Activated CD8-positive, alpha-beta memory T cell treated with anti-CD3 and anti-CD28 coated beads for 48 hours (primary cell): ENCODE data around the gene SLC32A1.

ENCODE experiments used
- DNase-seq, 3 experiments: peaks; one replicate each; pipeline ENCODE4 v3.0.0-alpha.2; 2020; ENCODE audit warnings: low read depth in 2 of 3, low spot score in 2 of 3

Gene SLC32A1

GRCh38 chr20:38723848-38724625 is at the start of gene SLC32A1:
SLC32A1 (plus strand) TSS chr20:38724486; CDS start chr20:38724725, 239 bp downstream.
- no peak for DNase-seq

DNA sequence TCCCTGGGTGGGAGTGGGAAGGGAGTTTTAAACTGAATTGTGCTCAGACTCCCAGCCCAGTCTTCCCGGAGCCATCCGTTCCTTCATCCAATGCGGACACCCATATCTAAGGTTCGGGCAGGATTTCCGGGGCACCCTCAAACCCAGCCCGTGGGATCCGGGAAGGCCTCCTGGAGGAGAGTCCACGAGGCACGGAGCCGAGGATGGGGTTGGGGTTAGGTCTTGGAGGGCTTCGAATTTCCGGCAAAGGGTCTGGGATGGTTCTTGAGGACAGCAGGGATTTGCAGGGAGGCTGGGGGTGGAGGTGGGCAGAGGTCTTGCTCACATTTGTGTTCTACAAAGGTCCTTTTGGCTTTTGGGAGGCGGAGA is 49.5 kb upstream of the SLC32A1 start:
- DNase-seq: no peak

DNA sequence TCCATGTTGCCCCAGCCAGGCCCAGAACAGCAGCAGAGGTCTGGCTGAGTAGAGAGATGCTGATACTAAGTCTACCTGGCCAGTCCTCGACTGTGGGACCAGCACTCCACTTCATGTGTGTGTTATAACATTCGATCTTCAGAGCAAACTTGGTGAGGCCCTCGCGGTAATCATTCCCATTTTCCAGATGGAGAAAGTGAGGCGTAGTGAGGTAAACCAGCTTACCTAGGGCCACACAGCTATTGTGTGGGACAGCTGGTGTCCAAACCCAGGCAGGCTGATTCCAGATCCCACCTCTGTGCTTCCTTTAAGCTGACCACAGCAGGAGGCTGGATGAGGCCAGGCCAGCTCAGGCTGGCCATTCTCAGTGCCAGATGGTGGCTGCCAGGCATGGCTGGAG is 47.7 kb upstream of the SLC32A1 start:
- no peak for DNase-seq

GRCh38 chr20:38680500-38681306 is 43.6 kb upstream of the SLC32A1 start:
- DNase-seq: no peak

GRCh38 chr20:38685271-38685670 is 39.0 kb upstream of the SLC32A1 start:
- no peak for DNase-seq

- no peak for DNase-seq
Observed at GRCh38 chr20:38685853-38686473, 38.3 kb upstream of the SLC32A1 start.

GRCh38 chr20:38692436-38693411 is 31.6 kb upstream of the SLC32A1 start:
- DNase-seq: no peak

- no peak for DNase-seq
Observed at GRCh38 chr20:38697306-38697705, 27.0 kb upstream of the SLC32A1 start.

GRCh38 chr20:38698541-38698940 is 25.7 kb upstream of the SLC32A1 start:
- DNase-seq: no peak

DNA sequence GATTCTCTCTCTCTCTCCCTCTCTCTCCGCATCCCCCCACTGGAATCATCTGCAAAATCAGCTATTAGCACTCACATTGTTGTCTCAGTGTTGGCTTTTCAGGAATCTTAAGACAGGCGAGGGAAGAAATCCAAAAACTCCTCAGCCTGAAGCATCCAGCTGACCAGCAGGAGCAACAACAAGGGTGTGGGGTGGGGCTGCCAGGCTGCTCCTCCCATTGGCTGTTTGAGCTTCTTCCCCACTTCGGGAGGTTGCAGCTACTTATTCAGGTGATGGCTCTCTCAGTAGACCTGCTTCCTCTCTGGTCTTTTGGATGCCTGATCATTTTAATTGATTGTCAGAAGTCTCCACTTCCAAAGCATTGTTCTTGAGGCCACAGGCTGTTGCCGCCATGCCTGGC is 24.1 kb upstream of the SLC32A1 start:
- DNase-seq: no peak

DNA sequence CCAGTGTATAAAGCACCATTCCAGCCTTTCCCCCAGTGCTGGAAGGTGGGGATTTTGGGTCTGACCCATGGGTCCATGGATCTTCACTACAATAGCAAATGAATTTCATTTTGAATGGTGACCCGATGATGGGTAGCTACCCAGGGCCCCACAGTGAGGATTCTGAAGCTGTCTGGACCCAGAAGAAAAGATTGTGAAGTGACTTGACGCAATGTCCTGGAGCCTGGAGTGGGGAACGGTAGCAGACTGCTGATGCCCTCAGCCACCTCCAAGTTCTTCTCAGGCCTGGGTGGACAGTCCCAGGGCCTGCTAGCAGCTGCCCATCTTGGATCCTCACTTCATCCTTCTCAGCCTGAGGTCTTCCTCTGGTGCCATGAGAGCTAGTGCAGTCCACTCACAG is 23.4 kb upstream of the SLC32A1 start:
- DNase-seq: no peak

- no peak for DNase-seq
Observed at GRCh38 chr20:38703526-38703925, 20.8 kb upstream of the SLC32A1 start.

- DNase-seq: no peak
Observed at GRCh38 chr20:38704136-38704535, 20.1 kb upstream of the SLC32A1 start.

GRCh38 chr20:38706509-38706908 is 17.8 kb upstream of the SLC32A1 start:
- DNase-seq: no peak

- DNase-seq: no peak
Observed at GRCh38 chr20:38714308-38714707, 10.0 kb upstream of the SLC32A1 start.

DNA sequence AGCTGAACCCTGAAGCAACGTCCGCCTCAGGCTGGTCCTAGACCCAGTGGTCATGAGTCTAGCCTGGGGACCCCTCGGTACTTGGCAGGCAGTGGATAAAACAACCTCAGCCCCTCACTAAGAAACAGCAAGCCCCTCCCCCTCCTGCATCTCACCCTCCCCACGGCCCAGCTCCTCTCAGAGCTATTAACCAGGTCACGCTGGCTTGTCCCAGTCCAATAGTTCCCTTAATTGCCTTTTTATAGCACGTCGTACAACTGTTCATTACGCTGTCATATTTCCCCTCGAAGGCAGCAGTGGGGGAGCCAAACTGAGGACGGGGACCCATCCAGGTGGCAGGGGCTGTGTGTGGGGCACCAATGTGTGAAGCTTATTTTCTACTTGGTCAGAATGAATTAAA is 8.6 kb upstream of the SLC32A1 start:
- no peak for DNase-seq

DNA sequence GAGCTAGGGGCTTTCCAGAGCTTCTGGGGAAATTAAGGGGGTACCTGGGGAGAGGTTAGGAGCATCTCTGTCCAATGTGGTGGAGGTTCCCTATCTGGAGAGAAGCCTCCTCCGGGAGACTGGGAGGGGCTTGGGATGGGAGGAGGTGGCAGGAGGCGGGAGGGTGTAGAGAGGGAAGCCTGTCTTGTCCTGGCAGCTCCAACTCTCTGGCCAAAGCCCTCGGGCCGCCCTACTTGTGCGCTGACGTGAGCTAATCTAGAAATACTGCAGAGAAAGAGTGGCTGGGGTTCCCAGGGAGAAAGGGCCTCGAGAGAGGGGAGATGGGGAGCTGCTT is 1.6 kb upstream of the SLC32A1 start:
- no peak for DNase-seq

GRCh38 chr20:38723017-38723847 is 1.1 kb upstream of the SLC32A1 start:
- no peak for DNase-seq

- DNase-seq: no peak
Observed at GRCh38 chr20:38724626-38725147, 401 bp downstream of the SLC32A1 start.
